Fibroblast of lung (primary cell): Measurements from ENCODE around the gene AKT1. TPM values are rescaled to one million over a fixed set of nuclear protein-coding genes. Genes with fewer than 3 reads are reported as not detected.
A peak's percentile ranks its signal among the peaks of the same experiment; 100 is the strongest.

Experiments used
- DNase-seq, 2 donors: peaks; one replicate each; pipeline versions ENCODE4 v3.0.0 to v3.0.0-alpha.2; 2010; ENCODE audit warnings: low read depth in 2 of 2
- H2AFZ ChIP-seq: 2 replicates; pipeline ENCODE4 v1.5.1; 2012; ENCODE audit warnings: low read length, control low read depth, inconsistent platforms
- H3K27ac ChIP-seq: 2 replicates; pipeline ENCODE4 v1.5.1; 2011; ENCODE audit warnings: low read length, control low read depth; ENCODE audit not compliant: insufficient read depth
- H3K27me3 ChIP-seq: 2 replicates; pipeline ENCODE4 v1.5.1; 2011; ENCODE audit warnings: mild to moderate bottlenecking, low read length; ENCODE audit not compliant: control insufficient read depth, insufficient read depth
- H3K36me3 ChIP-seq: 2 replicates; pipeline ENCODE4 v1.5.1; 2011; ENCODE audit warnings: low read length; ENCODE audit not compliant: control insufficient read depth, insufficient read depth
- H3K4me1 ChIP-seq: 2 replicates; pipeline ENCODE4 v1.5.1; 2011; ENCODE audit warnings: low read length; ENCODE audit not compliant: control insufficient read depth, insufficient read depth; ENCODE audit errors: extremely low read depth
- H3K4me2 ChIP-seq: 2 replicates; pipeline ENCODE4 v1.5.1; 2011; ENCODE audit warnings: low read length, control low read depth; ENCODE audit not compliant: insufficient read depth; ENCODE audit errors: extremely low read depth
- H3K4me3 ChIP-seq, 4 experiments: fragments of 200-600 bp in 1 of 4; sonication (generic) in 1 of 4; replicated peaks in 1 of 4; 2 replicates each; pipeline ENCODE4 v1.5.1; 2011 to 2016; ENCODE audit warnings: low read length in 4 of 4, low read depth in 3 of 4, mild to moderate bottlenecking in 3 of 4, control low read depth in 2 of 4, inconsistent platforms in 1 of 4, mixed read lengths in 1 of 4; ENCODE audit not compliant: insufficient read depth in 1 of 4; ENCODE audit errors: control extremely low read depth in 1 of 4
- H3K79me2 ChIP-seq: 2 replicates; pipeline ENCODE4 v1.5.1; 2012; ENCODE audit warnings: mild to moderate bottlenecking, low read length, inconsistent platforms; ENCODE audit not compliant: control insufficient read depth, insufficient read depth
- H3K9ac ChIP-seq: 2 replicates; pipeline ENCODE4 v1.5.1; 2011; ENCODE audit warnings: mild to moderate bottlenecking, low read length, control low read depth; ENCODE audit not compliant: insufficient read depth
- H3K9me3 ChIP-seq: 2 replicates; pipeline ENCODE4 v1.5.1; 2012; ENCODE audit warnings: low read depth, low read length; ENCODE audit not compliant: control insufficient read depth, insufficient read depth
- H4K20me1 ChIP-seq: 2 replicates; pipeline ENCODE4 v1.5.1; 2011; ENCODE audit warnings: low read length; ENCODE audit not compliant: control insufficient read depth, insufficient read depth; ENCODE audit errors: extremely low read depth
- EZH2 ChIP-seq: IDR thresholded peaks from 2 replicates; pipeline ENCODE4 v1.5.1; 2012; ENCODE audit warnings: low read length, control low read depth, mild to moderate bottlenecking; ENCODE audit errors: missing control alignments
- polyA minus RNA-seq: library from RNA; depleted of rRNA, polyadenylated mRNA; stranded (reverse); fragments of >200 nt; gene quantifications from 2 replicates; pipeline ENCODE4 v1.2.3, GENCODE V29; 2011; ENCODE audit warnings: low replicate concordance
- polyA plus RNA-seq, 2 donors: library from polyadenylated mRNA; depleted of rRNA in 1 of 2; stranded (reverse) in 1 of 2; unstranded in 1 of 2; fragments of >200 nt; gene quantifications; 2 replicates each; pipeline ENCODE4 v1.2.1, GENCODE V29; 2011 to 2012; ENCODE audit warnings: missing spikeins in 1 of 2
- total RNA-seq: library from RNA; depleted of rRNA; stranded (reverse); fragments of >200 nt; gene quantifications from 2 replicates; pipeline ENCODE4 v1.2.1, GENCODE V29; 2014
- TF ChIP-seq, protein P1 (sequence below), 2 donors: IDR thresholded peaks in 1 of 2; conservative IDR thresholded peaks in 1 of 2; 1 replicate in 1 of 2; 2 replicates in 1 of 2; pipeline ENCODE4 v1.5.1; 2011 to 2012; ENCODE audit warnings: low read length in 2 of 2, control low read depth in 1 of 2, inconsistent platforms in 1 of 2, low read depth in 1 of 2, mild to moderate bottlenecking in 1 of 2

The AKT1 gene
- total RNA-seq = 127 and 131 TPM in 2 replicates
- polyA plus RNA-seq = 83.2 and 109 TPM in 2 replicates
- polyA plus RNA-seq (2012) = 98.5 and 138 TPM in 2 replicates
- polyA minus RNA-seq = 376 and 400 TPM in 2 replicates

DNA sequence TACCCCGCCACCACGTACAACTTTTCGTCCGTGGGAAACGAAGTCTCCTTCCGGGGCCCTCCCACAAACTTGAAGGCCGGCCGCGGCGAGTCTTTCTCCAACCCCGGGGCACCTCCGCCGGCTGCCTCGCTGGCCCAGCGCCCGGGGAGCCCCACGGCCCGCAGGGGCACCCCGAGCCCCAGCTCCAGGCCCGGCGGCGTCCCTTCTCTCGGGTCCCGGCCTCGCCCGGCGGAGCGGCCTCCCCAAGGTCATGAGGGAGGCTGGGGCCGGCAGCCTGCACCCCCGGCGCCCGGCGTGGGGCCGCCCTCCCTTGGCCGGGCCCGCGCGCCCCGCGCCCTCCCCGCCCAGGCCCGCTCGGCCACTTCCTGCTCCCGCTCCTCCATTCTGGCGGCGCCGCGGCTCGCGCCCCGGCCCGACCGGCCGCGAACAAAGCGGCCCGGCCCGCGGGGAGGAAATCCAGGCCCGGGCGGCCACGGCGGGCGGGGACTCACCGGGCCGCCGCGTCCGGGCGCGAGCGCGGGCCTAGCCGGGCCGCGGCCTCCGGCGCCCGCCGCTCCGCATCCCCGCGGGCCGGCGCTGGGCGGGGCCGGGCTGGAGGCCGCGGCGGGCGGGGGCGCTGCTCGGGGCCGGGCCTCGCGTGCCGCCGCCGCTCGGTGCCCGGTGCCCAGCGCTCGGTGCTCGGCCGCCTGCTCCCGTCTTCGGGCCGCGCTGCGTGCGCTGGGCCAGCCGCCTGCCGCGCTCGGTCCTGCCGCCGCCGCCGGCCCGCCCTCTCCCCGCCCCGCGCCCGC, at the start of gene AKT1:
Gene AKT1, minus strand, starts transcription at position 756 of the 788 bp plus-strand sequence. CDS start 3,105 bp downstream, outside the sequence.
- Histone ChIP-seq H3K79me2 (peaks cover 44% of the 10 kb centered on the region), H4K20me1 (no peaks in the 10 kb centered on the region), H3K9me3 (no peaks in the 10 kb centered on the region), H3K4me1 (peaks cover 9% of the 10 kb centered on the region), H3K36me3 (peaks cover 10% of the 10 kb centered on the region), H3K9ac (peak within 1 kb of the TSS; percentile 70), H2AFZ (no peak within 1 kb of the TSS), H3K4me2 (peak within 1 kb of the TSS; percentile 76), H3K27me3 (no peaks in the 10 kb centered on the region), H3K27ac (peak within 1 kb of the TSS; percentile 69), H3K4me3 (peak within 1 kb of the TSS; percentile 62 to 75 (median 66))
- no peak for DNase-seq
- TF ChIP-seq EZH2 = no peak
- TF ChIP-seq, protein P1, sequence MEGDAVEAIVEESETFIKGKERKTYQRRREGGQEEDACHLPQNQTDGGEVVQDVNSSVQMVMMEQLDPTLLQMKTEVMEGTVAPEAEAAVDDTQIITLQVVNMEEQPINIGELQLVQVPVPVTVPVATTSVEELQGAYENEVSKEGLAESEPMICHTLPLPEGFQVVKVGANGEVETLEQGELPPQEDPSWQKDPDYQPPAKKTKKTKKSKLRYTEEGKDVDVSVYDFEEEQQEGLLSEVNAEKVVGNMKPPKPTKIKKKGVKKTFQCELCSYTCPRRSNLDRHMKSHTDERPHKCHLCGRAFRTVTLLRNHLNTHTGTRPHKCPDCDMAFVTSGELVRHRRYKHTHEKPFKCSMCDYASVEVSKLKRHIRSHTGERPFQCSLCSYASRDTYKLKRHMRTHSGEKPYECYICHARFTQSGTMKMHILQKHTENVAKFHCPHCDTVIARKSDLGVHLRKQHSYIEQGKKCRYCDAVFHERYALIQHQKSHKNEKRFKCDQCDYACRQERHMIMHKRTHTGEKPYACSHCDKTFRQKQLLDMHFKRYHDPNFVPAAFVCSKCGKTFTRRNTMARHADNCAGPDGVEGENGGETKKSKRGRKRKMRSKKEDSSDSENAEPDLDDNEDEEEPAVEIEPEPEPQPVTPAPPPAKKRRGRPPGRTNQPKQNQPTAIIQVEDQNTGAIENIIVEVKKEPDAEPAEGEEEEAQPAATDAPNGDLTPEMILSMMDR (conservative IDR thresholded peaks at IDR 0.05 in 1 of 2, IDR thresholded peaks at IDR 0.05 in 1 of 2; ENCODE audit: low read depth in 1 of 2, low read length in 2 of 2) = no peak

DNA sequence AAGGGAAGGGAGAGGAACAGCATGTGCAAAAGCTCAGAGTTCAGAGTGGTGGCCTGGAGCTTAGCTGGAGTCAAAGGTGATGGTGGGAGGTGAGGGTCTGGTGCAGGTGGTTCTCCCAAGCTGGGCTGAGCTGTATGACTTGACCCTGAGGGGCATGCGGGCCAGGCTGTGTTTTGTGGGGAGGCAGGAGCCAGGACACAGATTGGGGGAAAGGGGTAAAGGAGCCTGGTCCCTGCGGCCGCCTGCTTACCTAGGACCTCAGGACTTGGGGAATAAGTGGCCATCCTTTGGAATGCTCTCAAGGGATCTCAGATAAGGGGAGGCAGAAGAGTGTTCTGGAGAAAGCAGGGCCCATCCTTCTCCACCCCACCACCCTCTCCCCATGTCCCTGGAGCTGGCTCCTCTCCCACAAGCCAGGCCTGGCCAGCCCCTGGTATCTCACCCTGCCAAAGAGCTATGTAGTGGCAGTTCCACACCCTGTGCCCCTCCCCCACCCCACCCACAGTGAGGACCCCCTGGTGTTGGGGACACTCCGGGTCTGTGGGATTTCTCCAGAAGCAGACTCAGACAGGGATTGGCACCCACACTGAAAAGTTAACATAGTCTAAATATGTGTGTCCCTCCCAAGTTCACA, 49.6 kb upstream of the AKT1 start:
- H3K9me3 ChIP-seq = no peaks in the 10 kb centered on the region
- no peak overlapping the region for H3K4me2 ChIP-seq
- H3K9ac ChIP-seq = no peak overlapping the region
- H3K27ac ChIP-seq = no peak overlapping the region
- H3K79me2 ChIP-seq = no peaks in the 10 kb centered on the region
- H3K36me3 ChIP-seq = no peaks in the 10 kb centered on the region
- no peaks in the 10 kb centered on the region for H4K20me1 ChIP-seq
- TF ChIP-seq, protein P1 (conservative IDR thresholded peaks at IDR 0.05 in 1 of 2, IDR thresholded peaks at IDR 0.05 in 1 of 2; ENCODE audit: low read depth in 1 of 2, low read length in 2 of 2) = no peak
- TF ChIP-seq EZH2 = no peak
- no peak overlapping the region for H2AFZ ChIP-seq
- H3K4me3 ChIP-seq = no peak overlapping the region
- no peak for DNase-seq
- peaks cover 46% of the 10 kb centered on the region for H3K27me3 ChIP-seq
- no peaks in the 10 kb centered on the region for H3K4me1 ChIP-seq

DNA sequence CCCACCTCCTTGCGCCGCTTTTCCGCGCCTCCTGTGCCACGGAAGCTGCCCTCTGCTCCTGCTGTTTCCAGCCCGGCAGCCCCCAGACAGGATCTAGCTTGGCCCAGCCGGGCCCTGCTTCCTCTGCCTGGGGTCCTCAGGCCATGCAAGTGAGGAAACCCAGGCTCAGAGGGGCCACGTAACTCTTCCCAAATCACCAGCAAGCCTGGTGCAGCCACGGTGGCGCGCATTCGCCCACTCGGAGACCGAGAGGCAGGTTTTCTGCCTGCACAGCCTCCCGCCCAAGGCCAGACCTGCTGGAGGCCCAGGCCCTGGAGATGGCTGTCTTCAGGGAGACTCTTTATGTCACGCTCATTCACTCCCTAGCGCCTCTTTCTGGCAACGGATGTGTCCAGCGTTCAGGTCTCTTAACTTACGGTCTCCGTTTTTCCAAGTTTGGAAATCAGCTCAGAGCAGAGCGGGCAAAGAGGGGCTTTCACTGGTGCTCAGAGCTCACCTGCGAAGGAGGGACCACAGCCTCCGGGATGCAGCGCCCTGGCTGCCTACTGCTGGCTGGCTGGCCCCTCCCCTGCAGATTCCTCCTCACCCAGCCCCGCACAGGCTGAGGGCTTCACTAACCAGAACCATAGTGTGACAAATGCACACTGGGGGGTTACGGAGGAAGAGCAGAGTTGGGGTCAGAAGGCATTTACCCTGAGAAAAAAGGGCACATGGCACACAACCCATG, 48.9 kb upstream of the AKT1 start:
- no peak overlapping the region for H3K27ac ChIP-seq
- H3K4me1 ChIP-seq = no peaks in the 10 kb centered on the region
- H4K20me1 ChIP-seq = no peaks in the 10 kb centered on the region
- H3K36me3 ChIP-seq = no peaks in the 10 kb centered on the region
- no peak overlapping the region for H3K4me2 ChIP-seq
- H2AFZ ChIP-seq = no peak overlapping the region
- H3K4me3 ChIP-seq = no peak overlapping the region
- no peaks in the 10 kb centered on the region for H3K9me3 ChIP-seq
- H3K79me2 ChIP-seq = no peaks in the 10 kb centered on the region
- peak; percentile 7 for TF ChIP-seq EZH2
- TF ChIP-seq, protein P1 (conservative IDR thresholded peaks at IDR 0.05 in 1 of 2, IDR thresholded peaks at IDR 0.05 in 1 of 2; ENCODE audit: low read depth in 1 of 2, low read length in 2 of 2) = no peak
- no peak for DNase-seq
- no peak overlapping the region for H3K9ac ChIP-seq
- H3K27me3 ChIP-seq = peaks cover 46% of the 10 kb centered on the region
